NT2/D1 (cell line): Measurements from ENCODE around the gene LARGE1.

Experiments
- DNase-seq: peaks from one replicate; pipeline ENCODE4 v3.0.0-alpha.2; 2011; ENCODE audit warnings: low read depth, low spot score
- H3K27me3 ChIP-seq: 2 replicates; pipeline ENCODE4 v1.6.0; 2011; ENCODE audit warnings: mild to moderate bottlenecking; ENCODE audit not compliant: insufficient read length, insufficient read depth
- H3K36me3 ChIP-seq: 2 replicates; pipeline ENCODE4 v1.6.1; 2011; ENCODE audit warnings: mild to moderate bottlenecking, low read length, mixed read lengths; ENCODE audit not compliant: insufficient read depth, insufficient read length
- H3K4me1 ChIP-seq: 2 replicates; pipeline ENCODE4 v1.5.1; 2011; ENCODE audit not compliant: insufficient read depth, insufficient read length
- H3K4me3 ChIP-seq: 2 replicates; pipeline ENCODE4 v1.5.1; 2011; ENCODE audit warnings: low read depth; ENCODE audit not compliant: insufficient read length
- H3K9ac ChIP-seq: 2 replicates; pipeline ENCODE4 v1.6.0; 2011; ENCODE audit warnings: low read depth; ENCODE audit not compliant: insufficient read length
- H3K9me3 ChIP-seq: 2 replicates; pipeline ENCODE4 v1.5.1; 2011; ENCODE audit warnings: mild to moderate bottlenecking, low read length; ENCODE audit not compliant: insufficient read depth
- SUZ12 ChIP-seq: IDR thresholded peaks from 2 replicates; pipeline ENCODE4 v1.6.1; 2011; ENCODE audit not compliant: insufficient read length, insufficient read depth; ENCODE audit errors: extremely low read depth
- YY1 ChIP-seq: IDR thresholded peaks from 2 replicates; pipeline ENCODE4 v1.6.1; 2011; ENCODE audit not compliant: insufficient read length, insufficient read depth
- ZNF274 ChIP-seq: IDR thresholded peaks from 2 replicates; pipeline ENCODE4 v1.6.1; 2011; ENCODE audit warnings: mild to moderate bottlenecking, low read depth, low read length

LARGE1 gene

GRCh38 chr22:33431300-33431699 lies 489.0 kb downstream of the LARGE1 start:
- no peak for TF ChIP-seq YY1
- TF ChIP-seq ZNF274 = no peak
- TF ChIP-seq SUZ12 = no peak
- Histone ChIP-seq H3K27me3 (no peaks in the 10 kb centered on the region), H3K4me3 (no peak overlapping the region), H3K9me3 (no peaks in the 10 kb centered on the region), H3K9ac (no peak overlapping the region), H3K36me3 (no peaks in the 10 kb centered on the region), H3K4me1 (no peaks in the 10 kb centered on the region)
- no peak for DNase-seq

- H3K4me3 ChIP-seq = no peak overlapping the region
- no peaks in the 10 kb centered on the region for H3K27me3 ChIP-seq
- no peak for TF ChIP-seq YY1
- TF ChIP-seq ZNF274 = no peak
- TF ChIP-seq SUZ12 = no peak
These were observed 491.0 kb downstream of the LARGE1 start for GRCh38 chr22:33429281-33429680.

GRCh38 chr22:33427461-33427860 lies 492.8 kb downstream of the LARGE1 start:
- H3K9ac ChIP-seq = no peak overlapping the region
- DNase-seq = no peak
- H3K36me3 ChIP-seq = no peaks in the 10 kb centered on the region
- H3K4me3 ChIP-seq = no peak overlapping the region
- no peaks in the 10 kb centered on the region for H3K27me3 ChIP-seq
- no peaks in the 10 kb centered on the region for H3K9me3 ChIP-seq
- no peaks in the 10 kb centered on the region for H3K4me1 ChIP-seq
- TF ChIP-seq YY1 (no peak), ZNF274 (no peak), SUZ12 (no peak)

More at GRCh38 chr22:33429281-33429680, 491.0 kb downstream of the LARGE1 start:
- H3K9me3 ChIP-seq = no peaks in the 10 kb centered on the region
- H3K4me1 ChIP-seq = no peaks in the 10 kb centered on the region
- no peak for DNase-seq
- H3K36me3 ChIP-seq = no peaks in the 10 kb centered on the region
- H3K9ac ChIP-seq = no peak overlapping the region

GRCh38 chr22:33426451-33426850 lies 493.8 kb downstream of the LARGE1 start:
- H3K36me3 ChIP-seq = no peaks in the 10 kb centered on the region
- H3K9ac ChIP-seq = no peak overlapping the region
- H3K9me3 ChIP-seq = no peaks in the 10 kb centered on the region
- H3K4me1 ChIP-seq = no peaks in the 10 kb centered on the region
- no peak overlapping the region for H3K4me3 ChIP-seq
- TF ChIP-seq ZNF274 (no peak), YY1 (no peak), SUZ12 (no peak)
- no peak for DNase-seq
- H3K27me3 ChIP-seq = no peaks in the 10 kb centered on the region

DNA sequence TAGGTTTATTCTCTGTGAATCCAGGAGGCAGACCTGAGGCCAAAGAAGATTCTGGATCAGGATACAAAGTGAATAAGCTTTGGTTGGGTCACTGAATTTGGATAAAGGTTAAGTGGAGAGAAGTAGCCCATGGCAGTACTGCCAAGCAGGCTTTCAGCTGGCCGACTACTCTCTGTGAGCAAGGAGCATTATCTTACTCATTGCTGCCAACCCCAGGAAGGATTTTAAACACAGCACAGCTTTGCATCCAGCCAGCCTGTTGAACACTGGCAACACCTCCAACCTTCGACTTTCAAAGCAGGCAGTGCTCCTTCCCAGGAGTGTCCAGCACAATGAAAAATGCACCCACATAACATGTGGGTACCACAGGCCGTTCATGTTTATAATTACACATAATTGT lies 498.4 kb downstream of the LARGE1 start:
- H3K4me1 ChIP-seq = no peaks in the 10 kb centered on the region
- H3K36me3 ChIP-seq = no peaks in the 10 kb centered on the region

GRCh38 chr22:33418484-33418883 lies 501.8 kb downstream of the LARGE1 start:
- no peaks in the 10 kb centered on the region for H3K27me3 ChIP-seq
- H3K4me1 ChIP-seq = no peaks in the 10 kb centered on the region
- H3K9ac ChIP-seq = no peak overlapping the region
- no peaks in the 10 kb centered on the region for H3K36me3 ChIP-seq
- DNase-seq = no peak
- H3K9me3 ChIP-seq = no peaks in the 10 kb centered on the region
- no peak overlapping the region for H3K4me3 ChIP-seq
- no peak for TF ChIP-seq ZNF274

More for the DNA sequence above, 498.4 kb downstream of the LARGE1 start:
- DNase-seq = no peak
- no peak overlapping the region for H3K4me3 ChIP-seq
- TF ChIP-seq ZNF274 = no peak
- no peaks in the 10 kb centered on the region for H3K9me3 ChIP-seq
- H3K9ac ChIP-seq = no peak overlapping the region
- H3K27me3 ChIP-seq = no peaks in the 10 kb centered on the region

GRCh38 chr22:33415401-33415800 lies 504.9 kb downstream of the LARGE1 start:
- Histone ChIP-seq H3K36me3 (no peaks in the 10 kb centered on the region), H3K9ac (no peak overlapping the region), H3K4me3 (no peak overlapping the region), H3K4me1 (no peaks in the 10 kb centered on the region), H3K27me3 (no peaks in the 10 kb centered on the region), H3K9me3 (no peaks in the 10 kb centered on the region)
- TF ChIP-seq ZNF274 (no peak), SUZ12 (no peak), YY1 (no peak)
- no peak for DNase-seq

DNA sequence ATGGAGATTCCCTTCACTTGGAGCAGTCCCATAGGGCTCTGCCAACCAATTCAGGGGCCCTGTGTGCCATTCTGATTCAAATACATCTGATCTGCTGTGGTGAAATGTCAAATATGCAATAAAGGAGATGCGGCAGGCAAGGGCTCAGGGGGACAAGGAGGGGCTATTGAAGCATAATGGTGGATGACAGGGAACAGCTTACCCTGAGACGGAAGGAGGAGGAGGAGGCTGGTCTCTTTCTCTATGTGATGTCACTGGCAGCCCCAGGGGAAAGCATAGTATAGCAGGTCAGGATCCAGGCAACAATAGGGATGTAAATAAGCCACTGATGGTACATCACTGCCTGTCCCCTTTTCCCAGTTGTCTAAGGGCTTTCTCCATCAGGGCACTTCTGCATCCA lies 511.2 kb downstream of the LARGE1 start:
- no peaks in the 10 kb centered on the region for H3K9me3 ChIP-seq
- DNase-seq = peak; percentile 47
- H3K9ac ChIP-seq = no peak overlapping the region
- TF ChIP-seq ZNF274 = no peak
- no peak for TF ChIP-seq YY1
- TF ChIP-seq SUZ12 = no peak
- H3K4me3 ChIP-seq = no peak overlapping the region
- no peaks in the 10 kb centered on the region for H3K4me1 ChIP-seq
- H3K36me3 ChIP-seq = no peaks in the 10 kb centered on the region
- H3K27me3 ChIP-seq = no peaks in the 10 kb centered on the region
